ENCODE results near the gene CTSF. TPM values are rescaled to one million over a fixed set of nuclear protein-coding genes. Genes with fewer than 3 reads are reported as not detected.
"Not testable (repeated sequence)": the region's sequence is repeated elsewhere in the genome, so short reads cannot be mapped to it uniquely, and the experiment has no call there.

The CTSF gene
- polyA plus RNA-seq, 3 donors from 2014 or later, result 24.2 to 56.7 (median 48.8) TPM

- H3K27ac Mint-ChIP-seq, result peak within 1 kb of the TSS; percentile 76 to 90 (median 82)
- H3K9me3 Mint-ChIP-seq, result no peaks in the 10 kb centered on the region
- H3K27me3 Mint-ChIP-seq (ENCODE audit: low read depth in 3 of 3), result peaks cover 0 to 8% (median 6%) of the 10 kb centered on the region in 3 donors
- H3K4me1 Mint-ChIP-seq, result peaks cover 39 to 42% of the 10 kb centered on the region in 2 donors
- peak within 1 kb of the TSS; percentile 86 to 92 (median 88) for H3K4me3 Mint-ChIP-seq
- peak in 1 of 3 donors; percentile 13 for DNase-seq
- H3K36me3 Mint-ChIP-seq, result peaks cover 7 to 11% (median 10%) of the 10 kb centered on the region in 3 donors
These were observed 21.9 kb downstream of the CTSF start, which contains the start of gene ACTN3 for GRCh38 chr11:66546368-66546965. ACTN3 (plus strand) TSS chr11:66546903; CDS start chr11:66546938, 35 bp downstream.

GRCh38 chr11:66545701-66546367 lies 22.6 kb downstream of the CTSF start, which contains the start of gene ZDHHC24:
ZDHHC24 (minus strand) TSS chr11:66546048; CDS start chr11:66546003, 45 bp downstream.
- peak; percentile 88 to 89 (median 89) for DNase-seq
- peaks cover 0 to 8% (median 7%) of the 10 kb centered on the region in 3 donors for H3K27me3 Mint-ChIP-seq (ENCODE audit: low read depth in 3 of 3)
- peak within 1 kb of the TSS; percentile 86 to 93 (median 90) for H3K4me3 Mint-ChIP-seq
- H3K36me3 Mint-ChIP-seq, result peaks cover 9 to 12% (median 11%) of the 10 kb centered on the region in 3 donors
- no peaks in the 10 kb centered on the region for H3K9me3 Mint-ChIP-seq
- peak within 1 kb of the TSS; percentile 84 to 93 (median 90) for H3K27ac Mint-ChIP-seq
- peaks cover 39 to 42% of the 10 kb centered on the region in 2 donors for H3K4me1 Mint-ChIP-seq

GRCh38 chr11:66544952-66545351 lies 23.5 kb downstream of the CTSF start:
- peaks cover 39 to 42% of the 10 kb centered on the region in 2 donors for H3K4me1 Mint-ChIP-seq
- peak overlapping the region; percentile 85 to 93 (median 90) for H3K27ac Mint-ChIP-seq
- H3K27me3 Mint-ChIP-seq (ENCODE audit: low read depth in 3 of 3); H3K9me3 Mint-ChIP-seq; DNase-seq: not testable (repeated sequence)
- H3K4me3 Mint-ChIP-seq, result peak overlapping the region; percentile 84 to 93 (median 88)
- peaks cover 9 to 12% (median 11%) of the 10 kb centered on the region in 3 donors for H3K36me3 Mint-ChIP-seq

GRCh38 chr11:66543263-66544107 lies 24.9 kb downstream of the CTSF start:
- Mint-ChIP-seq H3K27ac (peak overlapping the region; percentile 86 to 94 (median 92)), H3K27me3 (ENCODE audit: low read depth in 3 of 3) (peaks cover 0 to 7% (median 5%) of the 10 kb centered on the region in 3 donors), H3K36me3 (peaks cover 13 to 15% (median 14%) of the 10 kb centered on the region in 3 donors), H3K9me3 (no peaks in the 10 kb centered on the region), H3K4me3 (peak overlapping the region; percentile 72 to 83 (median 77)), H3K4me1 (peaks cover 39 to 42% of the 10 kb centered on the region in 2 donors)
- DNase-seq, result peak; percentile 81 to 86 (median 84)

GRCh38 chr11:66542362-66542761 lies 26.0 kb downstream of the CTSF start:
- Mint-ChIP-seq H3K9me3 (no peaks in the 10 kb centered on the region), H3K4me1 (peaks cover 39 to 42% of the 10 kb centered on the region in 2 donors), H3K27ac (peak overlapping the region; percentile 86 to 94 (median 92)), H3K4me3 (peak overlapping the region in 3 of 5 donors; percentile 48 to 50 (median 48)), H3K36me3 (peaks cover 16 to 17% (median 16%) of the 10 kb centered on the region in 3 donors), H3K27me3 (ENCODE audit: low read depth in 3 of 3) (peaks cover 0 to 7% (median 5%) of the 10 kb centered on the region in 3 donors)
- no peak for DNase-seq

- Mint-ChIP-seq H3K36me3 (peaks cover 16 to 19% (median 16%) of the 10 kb centered on the region in 3 donors), H3K4me3 (peak overlapping the region in 3 of 5 donors; percentile 31 to 41 (median 35)), H3K27ac (peak overlapping the region; percentile 85 to 94 (median 92)), H3K4me1 (peaks cover 37 to 42% of the 10 kb centered on the region in 2 donors), H3K27me3 (ENCODE audit: low read depth in 3 of 3) (peaks cover 0 to 7% (median 5%) of the 10 kb centered on the region in 3 donors), H3K9me3 (no peaks in the 10 kb centered on the region)
- no peak for DNase-seq
These were observed 26.5 kb downstream of the CTSF start for GRCh38 chr11:66541892-66542291.

- H3K4me1 Mint-ChIP-seq, result peaks cover 30 to 40% of the 10 kb centered on the region in 2 donors
- H3K27me3 Mint-ChIP-seq (ENCODE audit: low read depth in 3 of 3), result not testable (repeated sequence)
These were observed 27.8 kb downstream of the CTSF start for GRCh38 chr11:66540598-66540997.

GRCh38 chr11:66539870-66540213 lies 28.6 kb downstream of the CTSF start:
- peaks cover 0 to 5% (median 5%) of the 10 kb centered on the region in 3 donors for H3K27me3 Mint-ChIP-seq (ENCODE audit: low read depth in 3 of 3)
- H3K27ac Mint-ChIP-seq, result no peak overlapping the region
- peaks cover 19 to 26% (median 25%) of the 10 kb centered on the region in 3 donors for H3K36me3 Mint-ChIP-seq
- H3K4me1 Mint-ChIP-seq, result peaks cover 24 to 36% of the 10 kb centered on the region in 2 donors
- H3K4me3 Mint-ChIP-seq, result no peak overlapping the region
- no peak for DNase-seq
- no peaks in the 10 kb centered on the region for H3K9me3 Mint-ChIP-seq

More at GRCh38 chr11:66540598-66540997, 27.8 kb downstream of the CTSF start:
- Mint-ChIP-seq H3K36me3 (peaks cover 19 to 23% (median 23%) of the 10 kb centered on the region in 3 donors), H3K27ac (peak overlapping the region in 1 of 6 donors; percentile 29)
- H3K4me3 Mint-ChIP-seq, DNase-seq, H3K9me3 Mint-ChIP-seq: not testable (repeated sequence)

- H3K36me3 Mint-ChIP-seq, result peaks cover 19 to 26% (median 25%) of the 10 kb centered on the region in 3 donors
- no peak for DNase-seq
- H3K4me1 Mint-ChIP-seq, result peaks cover 22 to 31% of the 10 kb centered on the region in 2 donors
- H3K4me3 Mint-ChIP-seq, result no peak overlapping the region
- H3K27me3 Mint-ChIP-seq (ENCODE audit: low read depth in 3 of 3), result peaks cover 0 to 5% (median 4%) of the 10 kb centered on the region in 3 donors
- no peak overlapping the region for H3K27ac Mint-ChIP-seq
- no peaks in the 10 kb centered on the region for H3K9me3 Mint-ChIP-seq
These were observed 29.1 kb downstream of the CTSF start for GRCh38 chr11:66539170-66539869.

- H3K9me3 Mint-ChIP-seq, result no peaks in the 10 kb centered on the region
- H3K27ac Mint-ChIP-seq, result peak overlapping the region in 2 of 6 donors; percentile 21 to 75
- no peak for DNase-seq
- H3K4me1 Mint-ChIP-seq, result peaks cover 0 to 21% of the 10 kb centered on the region in 2 donors
- no peak overlapping the region for H3K4me3 Mint-ChIP-seq
- peaks cover 0 to 4% (median 3%) of the 10 kb centered on the region in 3 donors for H3K27me3 Mint-ChIP-seq (ENCODE audit: low read depth in 3 of 3)
- peaks cover 9 to 17% (median 13%) of the 10 kb centered on the region in 3 donors for H3K36me3 Mint-ChIP-seq
These were observed 35.6 kb downstream of the CTSF start for GRCh38 chr11:66532784-66533183.

- Mint-ChIP-seq H3K9me3 (no peaks in the 10 kb centered on the region), H3K4me1 (peaks cover 0 to 21% of the 10 kb centered on the region in 2 donors), H3K27ac (no peak overlapping the region), H3K36me3 (peaks cover 6 to 19% (median 17%) of the 10 kb centered on the region in 3 donors), H3K4me3 (no peak overlapping the region), H3K27me3 (ENCODE audit: low read depth in 3 of 3) (peaks cover 0 to 4% (median 3%) of the 10 kb centered on the region in 3 donors)
- DNase-seq, result no peak
These were observed 36.6 kb downstream of the CTSF start for GRCh38 chr11:66531841-66532240.

GRCh38 chr11:66530927-66531709 lies 37.3 kb downstream of the CTSF start:
- Mint-ChIP-seq H3K4me1 (peaks cover 0 to 21% of the 10 kb centered on the region in 2 donors), H3K27ac (peak overlapping the region in 1 of 6 donors; percentile 76), H3K4me3 (no peak overlapping the region), H3K36me3 (peaks cover 6 to 21% (median 16%) of the 10 kb centered on the region in 3 donors), H3K9me3 (no peaks in the 10 kb centered on the region), H3K27me3 (ENCODE audit: low read depth in 3 of 3) (peaks cover 0 to 4% (median 3%) of the 10 kb centered on the region in 3 donors)
- no peak for DNase-seq
